ENCODE data around the gene NKIRAS2. TPM values are rescaled to one million over a fixed set of nuclear protein-coding genes. Genes with fewer than 3 reads are reported as not detected.

The NKIRAS2 gene
- total and polyA plus RNA-seq, 7 experiments from 2014 or later = 14.3 to 30.5 (median 22.0) TPM

DNA sequence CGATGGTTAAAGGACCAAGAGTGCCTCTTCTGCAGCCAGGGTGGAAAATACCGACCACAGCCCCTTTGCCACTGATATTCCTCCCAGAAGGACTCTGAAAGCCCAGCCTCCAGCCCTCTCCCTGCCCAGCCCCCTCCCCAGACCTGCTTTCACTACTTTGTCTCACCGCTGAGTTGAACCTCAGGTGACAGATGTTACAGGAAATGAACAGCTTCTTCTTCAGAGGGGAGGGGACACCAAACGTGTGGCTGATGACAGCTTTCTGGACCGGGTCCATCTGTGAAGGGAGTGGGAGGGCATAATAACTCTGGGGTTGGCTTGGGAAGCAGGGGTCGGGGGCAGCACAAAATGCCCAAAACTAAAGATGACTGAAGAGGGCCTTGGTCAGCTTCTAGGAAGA, 14.2 kb downstream of the NKIRAS2 start:
- ChIA-PET POLR2A (interaction anchor here (0.6 to 1.1 kb wide), 3 partner anchors 14 to 872 kb away, joined by 3 to 6 read pairs (median 3); partner anchors contain the start of gene NKIRAS2), CTCF (interaction anchor here (0.8 to 0.9 kb wide), 2 partner anchors 9 to 10 kb away, joined by 3 to 4 read pairs; no protein-coding TSS in a partner anchor)
- H3K36me3 Mint-ChIP-seq = no peaks in the 10 kb centered on the region
- peak overlapping the region in 1 of 10 donors; percentile 46 for H3K4me3 Mint-ChIP-seq
- intact Hi-C loops (cut with micrococcal nuclease) = no loop called here
- H3K27me3 Mint-ChIP-seq = peaks cover 0 to 9% (median 0%) of the 10 kb centered on the region in 5 donors
- H3K4me1 Mint-ChIP-seq = peaks cover 2 to 9% (median 8%) of the 10 kb centered on the region in 7 donors
- H3K4me3 ChIP-seq (ENCODE audit: low read length) = no peak overlapping the region
- H3K4me1 ChIP-seq (ENCODE audit: control insufficient read depth in 2 of 2, insufficient read depth in 2 of 2, low read length in 2 of 2) = no peaks in the 10 kb centered on the region
- no peaks in the 10 kb centered on the region for H3K36me3 ChIP-seq (ENCODE audit: control insufficient read depth in 2 of 3, insufficient read depth in 3 of 3, low read length in 3 of 3)
- DNase-seq = no peak
- no peak overlapping the region for H3K27ac ChIP-seq (ENCODE audit: low read depth, low read length)
- H3K9me3 ChIP-seq (ENCODE audit: control insufficient read depth in 2 of 3, low read length in 3 of 3) = no peaks in the 10 kb centered on the region
- ATAC-seq = no peak
- H3K9me3 Mint-ChIP-seq = no peaks in the 10 kb centered on the region
- H3K27ac Mint-ChIP-seq = peak overlapping the region in 3 of 9 donors; percentile 13 to 64 (median 26)
- H3K27me3 ChIP-seq (ENCODE audit: control insufficient read depth in 2 of 2, insufficient read depth in 2 of 2, low read length in 2 of 2) = no peaks in the 10 kb centered on the region

DNA sequence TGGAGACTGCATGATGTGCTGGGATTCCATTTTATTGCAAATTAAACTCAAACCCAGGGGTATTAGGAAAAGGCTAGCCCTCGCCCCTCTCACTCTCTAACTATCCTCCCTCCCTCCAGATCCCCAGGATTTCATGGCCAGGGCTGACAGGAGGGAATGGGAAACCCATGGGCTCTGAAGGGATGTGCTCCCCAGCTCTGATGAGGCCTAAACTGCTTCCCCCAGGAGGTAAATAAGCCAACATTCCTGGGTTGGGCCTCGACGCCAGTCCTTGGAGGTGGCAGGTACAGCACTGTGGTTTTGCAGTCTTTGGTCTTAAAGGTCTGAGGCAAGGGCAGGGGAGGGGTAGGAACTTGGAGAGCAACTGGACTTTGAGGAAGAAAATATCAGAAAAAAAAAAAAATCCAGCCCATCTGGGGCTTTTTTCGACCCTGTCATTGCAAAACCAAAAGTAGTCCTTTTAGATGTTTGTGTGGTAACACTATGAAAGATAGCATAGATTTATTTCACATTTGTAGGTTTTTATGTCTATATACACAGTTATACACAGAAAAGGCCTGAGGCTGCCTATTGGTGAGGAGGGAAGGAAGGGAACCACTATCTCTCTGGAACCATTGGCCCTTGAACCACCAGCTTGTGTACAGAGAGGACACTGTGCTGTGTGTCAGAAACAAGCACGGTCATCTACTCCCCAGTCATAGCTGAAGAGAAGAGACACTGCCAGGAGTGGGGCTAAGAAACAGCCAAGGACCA, 18.5 kb downstream of the NKIRAS2 start:
- DNase-seq (no peak), ATAC-seq (no peak)
- H3K27me3 ChIP-seq (ENCODE audit: control insufficient read depth in 2 of 2, insufficient read depth in 2 of 2, low read length in 2 of 2) = no peaks in the 10 kb centered on the region
- no peaks in the 10 kb centered on the region for H3K36me3 Mint-ChIP-seq
- peaks cover 0 to 9% (median 0%) of the 10 kb centered on the region in 5 donors for H3K27me3 Mint-ChIP-seq
- H3K4me1 Mint-ChIP-seq = peaks cover 2 to 9% (median 8%) of the 10 kb centered on the region in 7 donors
- no peaks in the 10 kb centered on the region for H3K9me3 ChIP-seq (ENCODE audit: control insufficient read depth in 2 of 3, low read length in 3 of 3)
- no peak overlapping the region for H3K27ac ChIP-seq (ENCODE audit: low read depth, low read length)
- H3K4me1 ChIP-seq (ENCODE audit: control insufficient read depth in 2 of 2, insufficient read depth in 2 of 2, low read length in 2 of 2) = no peaks in the 10 kb centered on the region
- ChIA-PET POLR2A (no interaction called here), CTCF (interaction anchor here (1.3 kb wide), 1 partner anchor 28 kb away, joined by 3 read pairs; no protein-coding TSS in a partner anchor)
- no peak overlapping the region for H3K27ac Mint-ChIP-seq
- H3K4me3 ChIP-seq (ENCODE audit: low read length) = no peak overlapping the region
- H3K4me3 Mint-ChIP-seq = no peak overlapping the region
- H3K9me3 Mint-ChIP-seq = no peaks in the 10 kb centered on the region
- intact Hi-C loops (cut with micrococcal nuclease) = no loop called here
- H3K36me3 ChIP-seq (ENCODE audit: control insufficient read depth in 2 of 3, insufficient read depth in 3 of 3, low read length in 3 of 3) = no peaks in the 10 kb centered on the region

- CTCF ChIA-PET = interaction anchor here (0.7 to 1.3 kb wide), 2 partner anchors 22 to 27 kb away, joined by 3 read pairs; no protein-coding TSS in a partner anchor
- Mint-ChIP-seq H3K36me3 (no peaks in the 10 kb centered on the region), H3K4me3 (peak overlapping the region in 2 of 10 donors; percentile 41), H3K27ac (no peak overlapping the region), H3K9me3 (no peaks in the 10 kb centered on the region), H3K4me1 (no peaks in the 10 kb centered on the region), H3K27me3 (peaks cover 0 to 6% (median 0%) of the 10 kb centered on the region in 5 donors)
- intact Hi-C loops (cut with micrococcal nuclease) = no loop called here
- POLR2A ChIA-PET = no interaction called here
- ATAC-seq (no peak), DNase-seq (no peak)
- Histone ChIP-seq H3K27ac (ENCODE audit: low read depth, low read length) (no peak overlapping the region), H3K36me3 (ENCODE audit: control insufficient read depth in 2 of 3, insufficient read depth in 3 of 3, low read length in 3 of 3) (no peaks in the 10 kb centered on the region), H3K27me3 (ENCODE audit: control insufficient read depth in 2 of 2, insufficient read depth in 2 of 2, low read length in 2 of 2) (no peaks in the 10 kb centered on the region), H3K4me3 (ENCODE audit: low read length) (no peak overlapping the region), H3K4me1 (ENCODE audit: control insufficient read depth in 2 of 2, insufficient read depth in 2 of 2, low read length in 2 of 2) (no peaks in the 10 kb centered on the region), H3K9me3 (ENCODE audit: control insufficient read depth in 2 of 3, low read length in 3 of 3) (no peaks in the 10 kb centered on the region)
These were observed 20.2 kb downstream of the NKIRAS2 start for GRCh38 chr17:42039794-42040763.

DNA sequence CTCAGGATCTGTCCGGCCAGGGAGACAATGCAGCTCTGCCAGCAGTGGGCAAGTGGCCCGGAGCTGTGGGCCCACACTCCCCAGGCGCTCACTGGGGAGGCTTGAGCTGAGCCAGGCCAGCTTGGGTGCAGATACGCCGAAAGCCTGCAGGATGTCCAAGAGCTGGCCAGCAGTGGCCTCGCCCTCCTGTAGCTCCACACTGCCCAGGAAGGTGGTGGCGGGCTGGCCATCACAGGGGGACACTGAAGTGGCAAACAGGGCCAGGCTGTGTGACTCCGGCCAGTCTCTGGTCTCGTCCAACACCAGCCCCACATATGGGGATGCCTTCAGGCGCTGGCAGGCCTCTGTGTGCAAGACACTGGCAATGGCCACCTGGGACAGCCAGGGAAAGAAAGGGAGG, 20.9 kb downstream of the NKIRAS2 start:
- ATAC-seq = no peak
- H3K9me3 Mint-ChIP-seq = no peaks in the 10 kb centered on the region
- no peaks in the 10 kb centered on the region for H3K4me1 ChIP-seq (ENCODE audit: control insufficient read depth in 2 of 2, insufficient read depth in 2 of 2, low read length in 2 of 2)
- POLR2A ChIA-PET = interaction anchor here (0.6 to 1.2 kb wide), 2 partner anchors 16 to 75 kb away, joined by 3 to 6 read pairs; no protein-coding TSS in a partner anchor
- CTCF ChIA-PET = no interaction called here
- H3K27me3 Mint-ChIP-seq = peaks cover 0 to 6% (median 0%) of the 10 kb centered on the region in 5 donors
- H3K36me3 Mint-ChIP-seq = no peaks in the 10 kb centered on the region
- no peaks in the 10 kb centered on the region for H3K9me3 ChIP-seq (ENCODE audit: control insufficient read depth in 2 of 3, low read length in 3 of 3)
- H3K4me3 ChIP-seq (ENCODE audit: low read length) = no peak overlapping the region
- H3K27me3 ChIP-seq (ENCODE audit: control insufficient read depth in 2 of 2, insufficient read depth in 2 of 2, low read length in 2 of 2) = no peaks in the 10 kb centered on the region
- no peaks in the 10 kb centered on the region for H3K36me3 ChIP-seq (ENCODE audit: control insufficient read depth in 2 of 3, insufficient read depth in 3 of 3, low read length in 3 of 3)
- H3K27ac ChIP-seq (ENCODE audit: low read depth, low read length) = no peak overlapping the region
- H3K4me3 Mint-ChIP-seq = no peak overlapping the region
- no peak overlapping the region for H3K27ac Mint-ChIP-seq
- H3K4me1 Mint-ChIP-seq = no peaks in the 10 kb centered on the region
- intact Hi-C loops (cut with micrococcal nuclease) = no loop called here
- no peak for DNase-seq

- peaks cover 0 to 6% (median 0%) of the 10 kb centered on the region in 5 donors for H3K27me3 Mint-ChIP-seq
- intact Hi-C loops (cut with micrococcal nuclease) = no loop called here
- ChIA-PET POLR2A (interaction anchor here (1.2 kb wide), 1 partner anchor 76 kb away, joined by 3 read pairs; no protein-coding TSS in a partner anchor), CTCF (interaction anchor here (0.5 kb wide), 1 partner anchor 26 kb away, joined by 3 read pairs; no protein-coding TSS in a partner anchor)
- Histone ChIP-seq H3K9me3 (ENCODE audit: control insufficient read depth in 2 of 3, low read length in 3 of 3) (no peaks in the 10 kb centered on the region), H3K27ac (ENCODE audit: low read depth, low read length) (no peak overlapping the region), H3K4me1 (ENCODE audit: control insufficient read depth in 2 of 2, insufficient read depth in 2 of 2, low read length in 2 of 2) (no peaks in the 10 kb centered on the region), H3K4me3 (ENCODE audit: low read length) (no peak overlapping the region), H3K27me3 (ENCODE audit: control insufficient read depth in 2 of 2, insufficient read depth in 2 of 2, low read length in 2 of 2) (no peaks in the 10 kb centered on the region), H3K36me3 (ENCODE audit: control insufficient read depth in 2 of 3, insufficient read depth in 3 of 3, low read length in 3 of 3) (no peaks in the 10 kb centered on the region)
- H3K9me3 Mint-ChIP-seq = no peaks in the 10 kb centered on the region
- no peaks in the 10 kb centered on the region for H3K36me3 Mint-ChIP-seq
- no peak for DNase-seq
- no peak for ATAC-seq
- H3K27ac Mint-ChIP-seq = no peak overlapping the region
- no peak overlapping the region for H3K4me3 Mint-ChIP-seq
- no peaks in the 10 kb centered on the region for H3K4me1 Mint-ChIP-seq
These were observed 21.7 kb downstream of the NKIRAS2 start for GRCh38 chr17:42041619-42042018.

GRCh38 chr17:42042598-42043319, 22.9 kb downstream of the NKIRAS2 start:
- Mint-ChIP-seq H3K36me3 (no peaks in the 10 kb centered on the region), H3K4me3 (no peak overlapping the region), H3K27me3 (peaks cover 0 to 6% (median 0%) of the 10 kb centered on the region in 5 donors), H3K4me1 (no peaks in the 10 kb centered on the region), H3K27ac (no peak overlapping the region), H3K9me3 (no peaks in the 10 kb centered on the region)
- ATAC-seq = no peak
- Histone ChIP-seq H3K36me3 (ENCODE audit: control insufficient read depth in 2 of 3, insufficient read depth in 3 of 3, low read length in 3 of 3) (no peaks in the 10 kb centered on the region), H3K27ac (ENCODE audit: low read depth, low read length) (no peak overlapping the region), H3K9me3 (ENCODE audit: control insufficient read depth in 2 of 3, low read length in 3 of 3) (no peaks in the 10 kb centered on the region), H3K4me1 (ENCODE audit: control insufficient read depth in 2 of 2, insufficient read depth in 2 of 2, low read length in 2 of 2) (no peaks in the 10 kb centered on the region), H3K27me3 (ENCODE audit: control insufficient read depth in 2 of 2, insufficient read depth in 2 of 2, low read length in 2 of 2) (no peaks in the 10 kb centered on the region), H3K4me3 (ENCODE audit: low read length) (no peak overlapping the region)
- POLR2A ChIA-PET = no interaction called here
- DNase-seq = no peak
- intact Hi-C loops (cut with micrococcal nuclease) = no loop called here
- CTCF ChIA-PET = interaction anchor here (0.7 kb wide), 1 partner anchor 68 kb away, joined by 6 read pairs; no protein-coding TSS in a partner anchor
